Activated CD4-positive, alpha-beta T cell treated with anti-CD3 and anti-CD28 coated beads, Interleukin-2, amount 10 ng/mL, durations not matched to agents 24 days and 14 days (primary cell): ENCODE data around the gene CLIC1. TPM values are rescaled to one million over a fixed set of nuclear protein-coding genes. Genes with fewer than 3 reads are reported as not detected.
A peak's percentile ranks its signal among the peaks of the same experiment; 100 is the strongest.
"Not testable (repeated sequence)": the region's sequence is repeated elsewhere in the genome, so short reads cannot be mapped to it uniquely, and the experiment has no call there.

Source experiments
- DNase-seq: peaks from one replicate; pipeline ENCODE4 v3.0.0; 2022
- H3K27ac Mint-ChIP-seq: one replicate; pipeline ENCODE4 v1.8.0; 2022; ENCODE audit warnings: mild to moderate bottlenecking, mixed read lengths
- H3K27me3 Mint-ChIP-seq: one replicate; pipeline ENCODE4 v1.8.0; 2022; ENCODE audit warnings: mixed read lengths
- H3K36me3 Mint-ChIP-seq: one replicate; pipeline ENCODE4 v1.8.0; 2022; ENCODE audit warnings: low read depth, mild to moderate bottlenecking, mixed read lengths
- H3K4me1 Mint-ChIP-seq: one replicate; pipeline ENCODE4 v1.8.0; 2021; ENCODE audit warnings: mixed read lengths
- H3K4me3 Mint-ChIP-seq: one replicate; pipeline ENCODE4 v1.8.0; 2022; ENCODE audit warnings: mild to moderate bottlenecking, moderate library complexity, mixed read lengths
- H3K9me3 Mint-ChIP-seq: one replicate; pipeline ENCODE4 v1.8.0; 2021; ENCODE audit warnings: mixed read lengths
- intact Hi-C: fragments of 100-400 bp; cut with micrococcal nuclease; formaldehyde crosslinking; loops from one replicate; pipeline ENCODE4 v1.15.1; 2023
- total RNA-seq: library from RNA; stranded (reverse); gene quantifications from 2 replicates; pipeline ENCODE4 v1.2.3, GENCODE V29; 2022

The CLIC1 gene
- total RNA-seq, 1 donor from 2014 or later, result 385 TPM

DNA sequence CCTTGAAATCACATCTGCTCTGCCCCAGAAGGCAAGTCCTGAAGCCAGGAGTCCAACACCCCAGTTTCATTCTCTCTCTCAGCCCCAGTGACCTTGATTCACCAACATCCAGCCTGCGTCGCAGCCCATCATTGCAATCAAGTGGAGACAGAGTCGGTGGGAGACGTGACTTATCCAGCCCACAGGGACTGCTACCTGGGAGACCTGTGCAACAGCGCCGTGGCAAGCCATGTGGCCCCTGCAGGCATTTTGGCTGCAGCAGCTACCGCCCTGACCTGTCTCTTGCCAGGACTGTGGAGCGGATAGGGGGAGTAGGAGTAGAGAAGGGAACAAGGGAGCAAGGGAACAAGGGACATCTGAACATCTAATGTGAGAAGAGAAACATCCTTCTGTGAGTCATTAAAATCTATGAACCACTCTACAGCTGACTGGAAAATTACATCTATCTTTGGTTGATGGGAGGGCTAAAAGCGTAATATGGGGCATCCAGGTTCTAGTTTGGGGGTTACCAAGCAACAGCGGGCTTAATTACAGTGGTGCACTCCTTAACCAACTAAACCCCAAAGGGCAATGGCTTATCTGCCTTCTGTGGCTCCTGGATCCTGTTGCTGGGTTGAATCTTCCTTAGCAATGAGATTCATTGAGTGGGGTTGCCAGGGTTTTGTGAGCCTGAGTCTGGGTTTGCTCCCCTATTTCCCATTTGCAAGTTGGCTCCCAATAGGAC lies 18.7 kb downstream of the CLIC1 start:
- no peak for DNase-seq
- H3K9me3 Mint-ChIP-seq, result no peaks in the 10 kb centered on the region
- no peaks in the 10 kb centered on the region for H3K36me3 Mint-ChIP-seq
- peaks cover 8% of the 10 kb centered on the region for H3K27me3 Mint-ChIP-seq
- no peak overlapping the region for H3K4me3 Mint-ChIP-seq
- H3K4me1 Mint-ChIP-seq, result peaks cover 4% of the 10 kb centered on the region
- intact Hi-C loops, result no loop called here
- H3K27ac Mint-ChIP-seq, result peak overlapping the region; percentile 22

DNA sequence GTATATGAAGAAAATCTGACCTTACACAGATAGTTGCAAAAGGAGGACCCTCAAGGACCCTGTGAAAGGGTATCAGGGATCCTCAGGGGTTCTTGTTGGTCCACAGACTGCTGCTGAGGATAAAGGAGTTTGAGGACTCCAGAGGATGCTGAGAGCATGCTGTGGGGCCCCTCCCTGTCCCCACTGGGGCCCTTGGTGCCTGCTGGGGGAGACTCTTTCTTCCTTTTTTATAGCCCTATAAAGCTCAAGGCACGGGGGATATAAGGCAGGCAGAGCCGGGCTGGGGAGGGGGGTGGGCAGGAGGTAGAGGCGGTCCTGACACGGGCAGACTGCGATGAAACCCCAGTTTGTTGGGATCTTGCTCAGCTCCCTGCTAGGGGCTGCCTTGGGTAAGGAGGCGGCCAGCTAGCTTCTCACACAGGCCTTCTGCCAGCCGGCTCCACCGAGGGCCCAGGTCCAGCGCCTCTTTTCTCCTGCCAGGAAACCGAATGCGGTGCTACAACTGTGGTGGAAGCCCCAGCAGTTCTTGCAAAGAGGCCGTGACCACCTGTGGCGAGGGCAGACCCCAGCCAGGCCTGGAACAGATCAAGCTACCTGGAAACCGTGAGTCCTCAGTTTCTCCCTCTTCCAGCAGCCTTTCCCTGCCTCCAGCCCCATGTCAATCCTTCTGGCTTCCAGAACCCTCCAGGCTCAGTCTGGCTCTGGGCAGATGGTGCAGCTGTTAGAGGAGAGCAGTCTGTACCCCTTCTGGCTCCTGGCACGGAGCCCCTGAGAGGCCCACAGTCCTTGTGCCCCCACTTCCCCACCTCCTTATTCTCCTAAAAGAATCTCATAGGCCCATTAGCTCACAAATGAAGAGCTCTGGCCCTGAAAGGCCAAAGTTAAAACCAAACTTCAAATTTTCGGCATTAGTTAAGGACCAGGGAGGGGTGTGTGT lies 21.0 kb downstream of the CLIC1 start, which contains the start of gene LY6G6D:
Gene LY6G6D, plus strand, starts transcription at position 327 of the 937 bp plus-strand sequence. Its CDS starts 8 bp downstream, at position 335.
- H3K4me3 Mint-ChIP-seq, result no peak within 1 kb of the TSS
- peaks cover 11% of the 10 kb centered on the region for H3K27me3 Mint-ChIP-seq
- no peaks in the 10 kb centered on the region for H3K9me3 Mint-ChIP-seq
- no peak for DNase-seq
- H3K27ac Mint-ChIP-seq, result no peak within 1 kb of the TSS
- H3K4me1 Mint-ChIP-seq, result peaks cover 16% of the 10 kb centered on the region
- intact Hi-C loops, result no loop called here
- H3K36me3 Mint-ChIP-seq, result no peaks in the 10 kb centered on the region

DNA sequence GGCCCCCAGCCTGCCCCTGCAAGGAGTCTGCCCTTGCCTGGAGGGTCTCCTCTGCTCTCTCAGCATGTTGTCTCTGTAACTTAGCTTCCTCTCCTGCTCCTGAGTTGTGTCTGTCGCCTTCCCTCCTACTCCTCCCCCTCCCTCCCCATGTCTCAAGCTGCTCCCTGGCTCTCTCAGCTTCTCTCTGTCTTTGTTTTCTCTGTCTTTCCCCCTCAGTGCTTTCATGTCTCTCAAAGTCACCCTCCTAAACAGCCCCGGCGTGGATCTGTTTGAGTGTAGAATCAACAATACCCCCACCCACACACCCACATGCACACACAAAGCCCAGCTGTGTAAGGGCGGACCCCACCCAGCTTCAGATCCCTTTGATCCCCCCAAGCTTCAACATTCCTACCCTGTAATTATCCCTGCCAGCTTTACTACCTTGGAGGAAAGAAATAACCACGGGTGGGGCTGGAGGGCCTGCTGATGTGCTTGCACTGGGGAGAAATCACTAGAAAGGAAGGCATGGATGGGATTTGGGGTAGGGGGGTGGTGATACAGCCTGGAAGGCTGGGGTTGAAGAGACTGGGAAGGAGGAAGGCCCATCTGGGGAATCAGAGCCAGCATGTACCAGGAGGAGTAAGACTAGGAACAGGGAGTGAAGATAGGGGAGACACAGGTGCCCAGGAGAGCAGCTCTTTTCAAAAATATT lies 22.2 kb downstream of the CLIC1 start:
- no peak overlapping the region for H3K4me3 Mint-ChIP-seq
- intact Hi-C loops, result no loop called here
- peaks cover 11% of the 10 kb centered on the region for H3K27me3 Mint-ChIP-seq
- no peaks in the 10 kb centered on the region for H3K9me3 Mint-ChIP-seq
- H3K27ac Mint-ChIP-seq, result no peak overlapping the region
- H3K4me1 Mint-ChIP-seq, result peaks cover 14% of the 10 kb centered on the region
- no peak for DNase-seq
- H3K36me3 Mint-ChIP-seq, result no peaks in the 10 kb centered on the region

DNA sequence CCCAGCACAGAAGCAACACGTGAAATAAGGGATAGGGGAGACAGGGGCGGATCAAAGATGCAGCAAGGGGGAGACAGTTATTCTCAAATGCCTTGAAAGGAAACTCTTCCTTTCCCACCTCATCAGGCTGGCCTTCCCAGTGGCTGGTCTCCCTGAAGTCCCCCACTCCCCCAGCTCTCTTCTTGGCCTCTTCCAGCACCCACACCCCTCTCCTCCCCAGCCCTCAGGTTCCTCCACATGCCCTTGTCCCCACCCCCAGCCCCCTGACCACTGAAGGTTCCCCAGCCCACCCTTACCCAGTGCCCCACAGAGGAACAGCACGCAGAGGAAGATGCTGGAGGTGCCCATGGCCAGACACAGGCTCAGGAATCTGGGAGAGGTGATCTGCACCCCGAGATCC lies 22.9 kb downstream of the CLIC1 start:
- DNase-seq, result no peak
- no peaks in the 10 kb centered on the region for H3K36me3 Mint-ChIP-seq
- H3K27ac Mint-ChIP-seq, result no peak overlapping the region
- no peak overlapping the region for H3K4me3 Mint-ChIP-seq
- H3K9me3 Mint-ChIP-seq, result no peaks in the 10 kb centered on the region
- intact Hi-C loops, result no loop called here
- H3K4me1 Mint-ChIP-seq, result peaks cover 14% of the 10 kb centered on the region
- H3K27me3 Mint-ChIP-seq, result peaks cover 11% of the 10 kb centered on the region

DNA sequence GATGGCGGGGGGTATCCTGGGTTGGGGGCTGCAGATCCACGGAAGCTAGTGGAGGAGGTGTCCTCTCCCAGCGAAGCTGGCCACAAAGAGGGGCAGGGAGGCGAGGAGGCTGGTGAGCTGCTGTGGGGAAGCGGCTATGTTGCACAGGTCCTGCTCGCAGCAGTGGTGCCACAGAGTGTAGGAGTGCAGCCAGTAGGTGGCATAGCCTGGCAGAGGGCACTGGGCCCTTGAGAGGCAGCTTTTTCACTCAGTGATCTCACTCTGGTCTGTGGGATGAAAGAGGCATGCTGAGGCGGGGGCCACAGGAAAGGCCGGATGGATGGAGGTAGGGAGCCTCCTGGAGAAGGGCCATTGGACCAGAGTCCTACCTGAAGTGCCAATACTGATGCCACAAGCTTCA lies 24.0 kb downstream of the CLIC1 start:
- no peaks in the 10 kb centered on the region for H3K9me3 Mint-ChIP-seq
- peaks cover 11% of the 10 kb centered on the region for H3K27me3 Mint-ChIP-seq
- no peak for DNase-seq
- intact Hi-C loops, result no loop called here
- no peaks in the 10 kb centered on the region for H3K36me3 Mint-ChIP-seq
- H3K4me3 Mint-ChIP-seq, result no peak overlapping the region
- H3K27ac Mint-ChIP-seq, result no peak overlapping the region
- peaks cover 14% of the 10 kb centered on the region for H3K4me1 Mint-ChIP-seq

DNA sequence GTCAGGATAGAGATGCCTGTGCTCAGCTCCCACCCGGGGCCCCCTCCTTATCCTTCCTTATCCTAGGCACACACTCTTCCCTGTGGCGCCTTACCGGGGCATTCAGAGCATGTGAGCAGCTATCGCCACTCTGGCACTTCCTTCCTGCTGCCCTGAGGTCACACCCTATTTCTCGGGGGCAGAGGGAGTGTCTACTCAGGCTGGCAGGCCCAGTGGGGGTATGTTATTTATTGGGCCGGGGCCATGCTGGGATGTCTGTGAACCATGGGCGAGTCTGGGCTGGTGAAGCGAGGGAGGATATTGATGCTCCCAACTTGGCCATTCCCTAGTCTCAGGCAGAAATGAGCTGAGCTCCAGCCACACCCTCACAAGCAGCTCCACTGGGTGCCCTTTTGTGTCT lies 25.1 kb downstream of the CLIC1 start:
- H3K4me3 Mint-ChIP-seq, result no peak overlapping the region
- intact Hi-C loops, result no loop called here
- DNase-seq, result no peak
- no peaks in the 10 kb centered on the region for H3K9me3 Mint-ChIP-seq
- H3K27ac Mint-ChIP-seq, result no peak overlapping the region
- H3K4me1 Mint-ChIP-seq, result peaks cover 14% of the 10 kb centered on the region
- peaks cover 11% of the 10 kb centered on the region for H3K27me3 Mint-ChIP-seq
- no peaks in the 10 kb centered on the region for H3K36me3 Mint-ChIP-seq

DNA sequence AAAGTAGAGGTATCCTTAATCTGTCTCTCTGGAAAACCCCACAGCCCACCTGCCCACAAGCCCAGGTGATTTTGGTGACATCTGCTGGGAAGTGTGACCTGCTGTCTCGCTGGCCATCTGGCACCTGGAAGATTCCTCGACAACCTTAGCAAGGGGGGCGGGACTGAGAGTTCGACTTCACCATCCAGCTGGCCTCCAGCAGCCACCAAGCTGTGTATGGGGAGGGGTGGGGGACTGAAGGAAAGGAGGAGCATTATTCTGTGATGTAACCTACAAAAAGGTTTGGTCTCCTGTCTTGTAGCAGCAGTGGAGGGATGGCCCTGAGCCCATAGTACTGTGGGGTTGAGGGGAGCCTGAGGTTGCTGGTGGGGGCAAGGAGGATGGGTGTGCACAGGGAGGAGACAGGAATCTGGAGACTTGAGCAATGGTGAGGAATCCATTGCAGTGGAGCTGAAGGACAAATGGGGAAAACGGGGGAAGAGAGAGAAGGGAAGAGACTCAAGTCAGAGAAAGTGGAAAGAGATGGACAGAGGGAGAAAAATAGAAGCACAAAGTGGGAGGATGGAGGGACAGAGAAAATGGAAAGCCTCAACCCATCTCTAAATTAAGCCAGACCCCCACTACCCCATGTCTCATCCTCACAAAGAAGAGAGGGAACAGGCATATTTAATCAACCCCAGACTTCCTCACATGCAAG lies 25.7 kb downstream of the CLIC1 start:
- Mint-ChIP-seq H3K27ac (no peak overlapping the region), H3K36me3 (no peaks in the 10 kb centered on the region), H3K27me3 (peaks cover 11% of the 10 kb centered on the region), H3K9me3 (no peaks in the 10 kb centered on the region), H3K4me1 (peaks cover 14% of the 10 kb centered on the region), H3K4me3 (no peak overlapping the region)
- DNase-seq, result no peak
- intact Hi-C loops, result no loop called here

DNA sequence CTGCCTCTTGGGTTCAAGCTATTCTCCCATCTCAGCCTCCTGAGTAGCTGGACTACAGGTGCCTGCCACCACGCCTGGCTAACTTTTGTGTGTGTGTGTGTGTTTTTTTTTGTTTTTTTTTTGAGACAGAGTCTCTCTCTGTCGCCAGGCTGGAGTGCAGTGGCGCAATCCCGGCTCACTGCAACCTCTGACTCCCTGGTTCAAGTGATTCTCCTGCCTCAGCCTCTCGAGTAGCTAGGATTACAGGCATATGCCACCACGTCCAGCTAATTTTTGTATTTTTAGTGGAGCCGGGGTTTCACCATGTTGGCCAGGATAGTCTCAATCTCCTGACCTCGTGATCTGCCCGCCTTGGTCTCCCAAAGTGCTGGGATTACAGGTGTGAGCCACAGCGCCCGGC lies 27.2 kb downstream of the CLIC1 start:
- DNase-seq, H3K4me3 Mint-ChIP-seq, H3K9me3 Mint-ChIP-seq, H3K36me3 Mint-ChIP-seq, H3K27ac Mint-ChIP-seq, intact Hi-C loops: not testable (repeated sequence)
- peaks cover 11% of the 10 kb centered on the region for H3K27me3 Mint-ChIP-seq
- H3K4me1 Mint-ChIP-seq, result peaks cover 14% of the 10 kb centered on the region

DNA sequence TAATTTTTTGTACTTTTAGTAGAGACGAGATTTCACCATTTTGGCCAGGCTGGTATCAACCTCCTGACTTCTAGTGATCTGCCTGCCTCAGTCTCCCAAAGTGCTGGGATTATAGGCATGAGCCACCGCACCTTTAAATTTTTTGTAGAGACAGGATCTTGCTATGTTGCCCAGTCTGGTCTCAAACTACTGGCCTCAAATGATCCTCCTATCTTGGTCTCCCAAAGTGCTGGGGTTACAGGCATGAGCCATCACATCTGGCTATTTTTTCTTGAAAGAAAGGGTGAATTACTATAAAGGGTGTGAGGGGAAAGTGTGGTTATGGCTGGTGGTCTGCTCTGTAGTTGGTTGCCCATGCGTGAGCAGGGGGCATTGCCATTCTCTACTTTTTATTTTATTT lies 28.1 kb downstream of the CLIC1 start:
- Mint-ChIP-seq H3K27ac (no peak overlapping the region), H3K4me1 (peaks cover 20% of the 10 kb centered on the region), H3K36me3 (no peaks in the 10 kb centered on the region), H3K9me3 (no peaks in the 10 kb centered on the region), H3K27me3 (peaks cover 10% of the 10 kb centered on the region), H3K4me3 (no peak overlapping the region)
- intact Hi-C loops, result no loop called here
- DNase-seq, result no peak

DNA sequence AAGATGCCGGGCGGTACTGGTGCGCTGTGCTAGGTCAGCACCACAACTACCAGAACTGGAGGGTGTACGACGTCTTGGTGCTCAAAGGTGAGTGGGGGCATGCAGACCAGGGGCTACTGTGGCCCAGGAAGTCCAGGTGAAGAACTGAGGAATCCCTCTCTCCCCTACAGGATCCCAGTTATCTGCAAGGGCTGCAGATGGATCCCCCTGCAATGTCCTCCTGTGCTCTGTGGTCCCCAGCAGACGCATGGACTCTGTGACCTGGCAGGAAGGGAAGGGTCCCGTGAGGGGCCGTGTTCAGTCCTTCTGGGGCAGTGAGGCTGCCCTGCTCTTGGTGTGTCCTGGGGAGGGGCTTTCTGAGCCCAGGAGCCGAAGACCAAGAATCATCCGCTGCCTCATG lies 28.6 kb downstream of the CLIC1 start:
- Mint-ChIP-seq H3K36me3 (peaks cover under 1% of the 10 kb centered on the region), H3K27me3 (peaks cover 7% of the 10 kb centered on the region), H3K27ac (no peak overlapping the region), H3K4me3 (no peak overlapping the region), H3K4me1 (peaks cover 21% of the 10 kb centered on the region), H3K9me3 (no peaks in the 10 kb centered on the region)
- intact Hi-C loops, result no loop called here
- DNase-seq, result no peak

DNA sequence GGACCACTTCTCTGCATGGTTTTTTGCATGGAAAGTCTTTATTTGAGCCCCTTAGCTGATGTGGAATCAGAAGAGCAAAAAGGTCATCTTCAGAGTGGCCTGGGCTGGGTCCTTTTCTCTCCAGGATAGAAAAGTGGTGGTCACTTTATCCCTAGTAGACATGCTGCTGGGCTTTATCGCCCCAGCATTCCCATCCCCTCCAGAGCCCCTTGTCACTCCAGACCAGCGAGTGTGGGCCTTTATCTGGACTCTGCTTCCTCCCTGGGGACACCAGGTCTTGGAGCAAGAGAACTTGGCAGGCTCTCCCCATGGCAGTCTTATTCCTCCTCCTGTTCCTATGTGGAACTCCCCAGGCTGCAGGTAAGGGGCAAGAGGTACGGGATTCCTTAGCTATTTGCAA lies 29.7 kb downstream of the CLIC1 start, which contains the start of gene LY6G6F:
Gene LY6G6F, plus strand, starts transcription at position 268 of the 400 bp plus-strand sequence. Its CDS starts 41 bp downstream, at position 309.
- Mint-ChIP-seq H3K36me3 (peaks cover 5% of the 10 kb centered on the region), H3K27me3 (no peaks in the 10 kb centered on the region), H3K27ac (no peak within 1 kb of the TSS), H3K4me1 (peaks cover 22% of the 10 kb centered on the region), H3K4me3 (no peak within 1 kb of the TSS), H3K9me3 (no peaks in the 10 kb centered on the region)
- peak; percentile 56 for DNase-seq
- intact Hi-C loops, result no loop called here

DNA sequence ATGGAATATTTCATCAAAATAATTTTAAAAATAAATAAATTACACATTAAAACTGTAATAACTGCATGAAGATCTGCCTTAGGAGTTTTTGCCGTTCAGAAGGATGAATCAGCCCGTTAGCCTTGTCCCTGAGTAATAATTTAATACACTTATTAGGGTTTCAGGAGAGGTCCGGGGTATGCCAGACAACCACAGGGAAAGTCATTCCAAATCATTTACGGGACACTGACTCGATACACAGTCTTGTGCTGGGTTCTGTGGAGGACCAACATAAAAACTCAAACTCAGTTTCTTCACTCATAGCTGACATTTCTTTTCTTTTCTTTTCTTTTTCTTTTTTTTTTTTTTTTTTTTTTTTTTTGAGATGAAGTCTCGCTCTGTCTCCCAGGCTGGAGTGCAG lies 30.4 kb downstream of the CLIC1 start:
- DNase-seq, result no peak
- Mint-ChIP-seq H3K27ac (no peak overlapping the region), H3K9me3 (no peaks in the 10 kb centered on the region), H3K4me1 (peaks cover 23% of the 10 kb centered on the region), H3K4me3 (no peak overlapping the region), H3K27me3 (no peaks in the 10 kb centered on the region), H3K36me3 (peaks cover 5% of the 10 kb centered on the region)
- intact Hi-C loops, result no loop called here
